K562 (cell line): ENCODE results near the gene CAPZA1. TPM values are rescaled to one million over a fixed set of nuclear protein-coding genes. Genes with fewer than 3 reads are reported as not detected.

Experiments
- ARID3B ChIP-seq: fragments of 250-450 bp; sonication (Bioruptor Pico); IDR thresholded peaks from 2 replicates; pipeline ENCODE4 v1.4.0; 2020; ENCODE audit warnings: borderline replicate concordance
- CREB3 ChIP-seq: fragments of 450-650 bp; conservative IDR thresholded peaks from 2 replicates; pipeline ENCODE4 v1.6.1; 2016; ENCODE audit warnings: missing genetic modification characterization, low read depth, mild to moderate bottlenecking, missing compliant biosample characterization, moderate library complexity
- MXD1 ChIP-seq: fragments of 250-450 bp; sonication (Bioruptor Pico); IDR thresholded peaks from 2 replicates; pipeline ENCODE4 v1.8.0; 2021; ENCODE audit warnings: borderline replicate concordance, mild to moderate bottlenecking, moderate library complexity; ENCODE audit not compliant: poor library complexity, severe bottlenecking
- MYBL2 ChIP-seq, 2 experiments: fragments of 450-650 bp in 1 of 2; sonication (generic) in 1 of 2; formaldehyde crosslinking in 1 of 2; IDR thresholded peaks; 2 replicates each; pipeline versions ENCODE4 v1.6.1 to v1.8.1; 2017 to 2022; ENCODE audit warnings: borderline replicate concordance in 1 of 2, inconsistent platforms in 1 of 2, low read depth in 1 of 2, mild to moderate bottlenecking in 1 of 2, missing genetic modification reagents in 1 of 2, moderate library complexity in 1 of 2
- NCOR1 ChIP-seq: fragments of 450-650 bp; IDR thresholded peaks from 2 replicates; pipeline ENCODE4 v1.6.1; 2016; ENCODE audit warnings: mild to moderate bottlenecking, moderate library complexity
- PCBP1 ChIP-seq: fragments of 200-400 bp; formaldehyde crosslinking; IDR thresholded peaks from 2 replicates; pipeline ENCODE4 v1.6.1; 2018; ENCODE audit warnings: mild to moderate bottlenecking, low read depth, low read length; ENCODE audit not compliant: poor library complexity, severe bottlenecking
- POLR2G ChIP-seq: fragments of 200-400 bp; formaldehyde crosslinking; IDR thresholded peaks from 2 replicates; pipeline ENCODE4 v1.6.1; 2017; ENCODE audit warnings: low read depth, mild to moderate bottlenecking, antibody characterized with exemption, low read length, moderate library complexity
- RBFOX2 ChIP-seq: fragments of 200-400 bp; formaldehyde crosslinking; IDR thresholded peaks from 2 replicates; pipeline ENCODE4 v1.6.1; 2017; ENCODE audit warnings: low read depth, mild to moderate bottlenecking, low read length, moderate library complexity
- RHOXF2B ChIP-seq: fragments of 250-450 bp; sonication (Bioruptor Pico); conservative IDR thresholded peaks from 2 replicates; pipeline ENCODE4 v1.5.1; 2021
- SIN3B ChIP-seq: fragments of 450-650 bp; IDR thresholded peaks from 2 replicates; pipeline ENCODE4 v1.6.1; 2017; ENCODE audit warnings: low read depth, mild to moderate bottlenecking, moderate library complexity
- SLC30A9 ChIP-seq: fragments of 250-450 bp; sonication (Bioruptor Pico); IDR thresholded peaks from 2 replicates; pipeline ENCODE4 v1.8.0; 2022; ENCODE audit warnings: mild to moderate bottlenecking, moderate library complexity
- SNAPC5 ChIP-seq: fragments of 250-450 bp; sonication (Bioruptor Pico); IDR thresholded peaks from 2 replicates; pipeline ENCODE4 v1.8.0; 2021; ENCODE audit warnings: moderate library complexity, mild to moderate bottlenecking, inconsistent platforms
- ZNF165 ChIP-seq: fragments of 250-450 bp; sonication (Bioruptor Pico); IDR thresholded peaks from 2 replicates; pipeline ENCODE4 v1.4.0; 2020; ENCODE audit warnings: borderline replicate concordance
- ZNF318 ChIP-seq, 2 experiments: fragments of 450-650 bp; IDR thresholded peaks; 2 replicates each; pipeline ENCODE4 v1.6.1; 2016; ENCODE audit warnings: mild to moderate bottlenecking in 2 of 2, borderline replicate concordance in 1 of 2, low read depth in 1 of 2, moderate library complexity in 1 of 2
- ZSCAN29 ChIP-seq: fragments of 450-650 bp; IDR thresholded peaks from 2 replicates; pipeline ENCODE4 v1.6.1; 2017
- polyA plus RNA-seq, 8 experiments: library from polyadenylated mRNA; depleted of rRNA in 4 of 8; stranded (reverse) in 5 of 8; unstranded in 3 of 8; fragments of >200 nt; fragmentation: Nextera tagmentation in 2 of 8; fragmentation: Illumina TruSeq in 1 of 8; extraction: Ambion mirVana in 2 of 8; extraction: Trizol in 1 of 8; gene quantifications; 2 replicates each; pipeline versions ENCODE4 v1.2.1 to v1.2.3, GENCODE V29; 2011 to 2014; ENCODE audit warnings: inconsistent platforms in 1 of 8, missing spikeins in 1 of 8
- total RNA-seq, 7 experiments: library from RNA; depleted of rRNA in 6 of 7; stranded (reverse); fragments of >200 nt in 6 of 7; fragmentation: Illumina TruSeq in 2 of 7; extraction: Trizol in 2 of 7; gene quantifications; 2 replicates each; pipeline versions ENCODE4 v1.2.1 to v1.2.3, GENCODE V29; 2011 to 2021; ENCODE audit warnings: low replicate concordance in 1 of 7

Gene CAPZA1
- total and polyA plus RNA-seq, 9 of the 15 experiments (the other 6 are each of a cell fraction or from before 2014, with no cell fraction given) = 237 to 1,020 (median 306) TPM

GRCh38 chr1:112618114-112618720 is 1.4 kb upstream of the CAPZA1 start (continued):
- TF ChIP-seq ZNF318 (IDR thresholded peaks at IDR 0.05; ENCODE audit: borderline replicate concordance in 1 of 2, low read depth in 1 of 2) (peak in 1 of 2 experiments; percentile 81; a peak in 1 of 4 replicates), NCOR1 (0 out of 2 replicates have a peak, but pooled peaks have one; percentile 19), SLC30A9 (CRISPR knock-in tag) (no peak), MXD1 (CRISPR knock-in tag) (no peak), SIN3B (peak; percentile 38; the same call in 1 of the 2 replicates), PCBP1 (no peak), RHOXF2B (CRISPR knock-in tag) (no peak), RBFOX2 (no peak), ZSCAN29 (no peak), ARID3B (no peak), POLR2G (no peak), SNAPC5 (CRISPR knock-in tag) (no peak), CREB3 (tag) (peak; percentile 69; the same call in 1 of the 2 replicates), ZNF165 (CRISPR knock-in tag) (no peak), MYBL2 (IDR thresholded peaks at IDR 0.05; ENCODE audit: low read depth) (no peak), MYBL2 (CRISPR knock-in tag; IDR thresholded peaks at IDR 0.05; ENCODE audit: borderline replicate concordance) (no peak)
